Activated effector memory CD4-positive, alpha-beta T cell treated with Interleukin-2 at 50 U/mL for 16 hours (primary cell): ENCODE measurements around the gene CATSPER3.
"Not testable (repeated sequence)": the region's sequence is repeated elsewhere in the genome, so short reads cannot be mapped to it uniquely, and the experiment has no call there.

Source experiments
- DNase-seq: peaks from one replicate; pipeline ENCODE4 v3.0.0-alpha.2; 2020

Gene CATSPER3

DNA sequence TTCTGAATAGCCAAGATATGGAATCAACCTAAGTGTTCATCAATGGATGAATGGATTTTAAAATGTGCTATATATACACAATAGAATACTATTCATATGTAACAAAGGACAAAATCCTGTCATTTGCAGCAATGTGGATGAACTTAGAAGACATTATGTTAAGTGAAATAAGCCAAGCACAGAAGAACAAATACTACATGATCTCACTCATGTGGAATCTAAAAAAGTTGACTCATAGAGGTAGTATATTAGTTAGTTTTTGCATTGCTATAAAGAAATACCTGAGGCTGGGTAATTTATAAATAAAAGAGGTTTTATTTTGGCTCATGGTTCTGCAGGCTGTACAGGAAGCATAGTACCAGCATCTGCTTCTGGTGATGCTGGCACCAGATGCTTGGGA lies 8.1 kb downstream of the CATSPER3 start:
- DNase-seq, result no peak

DNA sequence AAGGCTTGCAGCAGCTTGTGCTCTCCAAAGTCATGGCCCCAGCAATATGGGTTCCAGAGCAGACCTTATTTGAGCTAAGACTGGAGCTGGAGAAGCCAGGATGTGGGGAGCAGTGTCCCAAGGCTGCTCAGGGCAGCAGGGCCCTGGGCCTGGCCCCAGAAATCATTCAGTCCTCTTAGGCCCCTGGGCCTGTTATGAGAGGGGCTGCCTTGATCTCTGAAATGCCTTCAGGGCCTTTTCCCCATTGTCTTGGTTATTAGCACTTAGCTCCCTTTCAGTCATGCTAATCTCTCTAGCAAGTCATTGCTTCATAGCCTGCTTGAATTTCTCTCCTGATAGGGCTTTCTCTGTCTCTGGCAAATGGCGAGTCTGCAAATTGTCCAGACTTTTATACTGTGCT lies 9.1 kb downstream of the CATSPER3 start:
- no peak for DNase-seq

DNA sequence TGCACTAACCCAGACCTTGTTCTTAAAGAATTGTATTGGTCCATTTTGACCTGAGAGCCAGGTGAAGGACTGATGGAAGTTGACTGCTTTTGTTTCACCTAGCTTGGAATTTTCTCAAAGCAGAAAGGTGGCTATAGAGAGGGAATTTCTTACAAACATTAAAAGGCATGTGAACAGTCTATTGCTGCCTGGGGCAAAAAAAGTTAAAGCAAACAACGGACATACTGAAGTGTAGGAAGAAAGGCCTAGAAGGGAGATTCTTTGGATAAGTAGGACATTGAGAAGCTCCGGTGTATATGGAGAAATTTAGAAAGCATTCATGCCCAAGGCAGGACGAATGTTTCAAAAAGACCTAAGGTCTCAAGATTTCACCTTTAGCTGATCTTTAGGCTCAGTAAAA lies 11.7 kb downstream of the CATSPER3 start:
- no peak for DNase-seq

DNA sequence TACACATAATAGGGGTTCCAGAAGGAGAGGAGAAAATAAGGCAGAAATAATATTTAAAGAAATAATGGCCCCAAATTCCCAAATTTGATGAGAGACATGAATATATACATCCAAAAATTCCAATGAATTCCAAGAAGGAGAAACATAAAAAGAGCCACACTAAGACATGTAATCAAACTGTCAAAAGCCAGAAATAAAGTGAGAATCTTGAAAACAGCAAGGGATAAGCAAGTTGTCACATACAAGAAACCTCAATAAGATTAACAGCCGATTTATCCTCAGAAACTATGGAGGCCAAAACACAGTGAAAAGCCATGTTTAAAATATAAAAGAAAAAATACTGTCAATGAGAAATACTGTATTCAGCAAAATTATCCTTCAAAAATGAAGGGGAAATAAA lies 14.5 kb downstream of the CATSPER3 start:
- DNase-seq, result no peak

DNA sequence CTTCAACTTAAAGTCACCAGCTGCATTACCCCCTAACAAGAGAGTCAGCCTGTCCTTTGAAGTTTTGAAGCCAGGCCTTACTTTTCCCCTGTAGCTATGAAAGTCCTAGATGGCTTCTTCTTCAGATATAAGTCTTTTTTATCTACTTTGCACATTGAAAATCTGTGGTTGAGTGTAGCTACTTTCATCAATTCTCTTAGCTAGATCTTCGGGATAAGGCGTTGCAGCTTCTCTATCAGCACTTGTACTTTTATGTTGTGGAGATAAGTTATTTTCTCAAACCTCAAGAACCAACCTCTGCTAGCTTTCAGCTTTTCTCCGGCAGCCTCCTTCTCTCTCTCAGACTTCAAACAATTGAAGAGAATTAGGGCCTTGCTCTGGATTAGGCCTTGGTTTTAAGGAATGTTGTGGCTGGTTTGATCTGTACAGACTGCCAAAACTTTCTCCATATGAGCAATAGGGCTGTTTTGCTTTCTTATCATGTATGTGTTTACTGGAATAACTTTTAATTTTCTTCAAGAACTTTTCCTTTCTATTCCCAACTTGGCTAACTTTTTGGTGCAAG lies 21.6 kb downstream of the CATSPER3 start:
- DNase-seq, result no peak

DNA sequence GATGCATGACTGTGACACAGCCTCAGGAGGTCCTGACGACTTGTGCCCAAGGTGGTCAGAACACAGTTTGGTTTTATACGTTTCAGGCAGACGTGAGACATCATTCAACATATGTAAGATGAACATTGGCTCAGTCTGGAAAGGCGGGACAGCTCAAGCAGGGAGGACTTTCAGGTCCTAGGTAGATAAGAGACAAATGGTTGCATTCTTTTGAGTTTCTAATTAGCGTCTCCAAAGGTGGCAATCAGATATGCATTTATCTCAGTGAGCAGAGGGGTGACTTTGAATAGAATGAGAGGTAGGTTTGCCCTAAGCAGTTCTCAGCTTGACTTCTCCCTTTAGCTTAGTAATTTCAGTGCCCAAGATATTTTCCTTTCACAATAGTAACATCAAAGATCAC lies 22.5 kb downstream of the CATSPER3 start:
- DNase-seq, result not testable (repeated sequence)

DNA sequence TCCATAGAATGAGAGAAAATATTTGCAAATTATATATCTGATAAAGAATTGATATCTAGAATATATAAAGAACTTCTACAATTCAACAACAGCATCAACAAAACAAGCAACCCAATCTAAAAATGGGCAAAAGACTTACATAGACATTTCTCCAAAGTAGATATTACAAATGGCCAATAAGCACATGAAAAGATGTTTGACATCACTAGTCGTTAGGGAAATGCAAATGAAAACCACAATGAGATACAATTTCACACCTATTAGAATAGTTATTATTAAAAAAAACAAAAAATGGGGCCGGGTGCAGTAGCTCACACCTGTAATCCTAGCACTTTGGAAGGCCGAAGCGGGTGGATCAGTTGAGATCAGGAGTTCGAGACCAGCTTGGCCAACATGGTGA lies 24.4 kb downstream of the CATSPER3 start:
- DNase-seq, result no peak

DNA sequence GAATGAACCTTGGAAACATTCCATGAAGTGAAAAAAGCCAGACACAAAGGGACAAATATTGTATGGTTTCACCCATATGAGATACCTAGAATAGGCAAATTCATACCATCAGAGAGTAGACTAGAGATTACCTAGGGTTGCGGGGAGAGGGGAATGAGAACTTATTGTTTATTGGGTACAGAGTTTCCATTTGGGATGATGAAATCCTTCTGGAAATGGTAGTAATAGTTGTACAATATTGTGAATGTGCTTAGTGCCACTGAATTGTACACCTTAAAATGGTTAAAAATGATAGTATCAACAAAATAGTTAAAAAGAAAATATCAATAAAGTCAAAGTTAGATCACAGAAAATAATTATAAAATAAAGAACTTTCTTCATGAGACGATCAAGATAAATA lies 25.5 kb downstream of the CATSPER3 start:
- no peak for DNase-seq

DNA sequence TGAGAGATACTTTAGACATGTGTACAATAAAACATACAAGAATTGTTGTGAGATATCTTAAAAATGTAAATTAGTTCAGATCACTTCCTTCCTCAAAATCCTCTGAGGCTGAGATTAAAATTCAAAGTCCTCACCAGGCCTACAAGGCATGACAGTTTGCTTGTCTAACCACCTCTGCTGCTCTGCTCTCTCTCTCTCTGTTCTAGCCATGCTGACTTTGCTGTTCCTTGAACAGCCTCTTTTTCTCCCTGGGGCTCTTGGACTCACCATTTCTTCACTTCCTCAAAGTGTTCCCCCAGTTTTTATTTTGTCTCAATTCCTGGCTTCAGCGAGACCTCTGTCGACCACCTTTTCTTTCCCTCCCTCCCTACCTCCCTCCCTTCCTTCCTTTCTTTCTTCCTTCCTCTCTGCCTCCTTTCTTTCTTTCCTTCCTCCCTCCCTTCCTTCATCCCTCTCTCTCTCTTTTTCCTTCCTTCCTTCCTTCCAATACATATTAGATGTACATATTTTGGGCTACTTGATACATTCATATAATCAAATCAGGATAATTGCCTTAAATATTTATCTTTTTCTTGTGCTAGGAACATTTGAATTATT lies 27.0 kb downstream of the CATSPER3 start:
- no peak for DNase-seq

DNA sequence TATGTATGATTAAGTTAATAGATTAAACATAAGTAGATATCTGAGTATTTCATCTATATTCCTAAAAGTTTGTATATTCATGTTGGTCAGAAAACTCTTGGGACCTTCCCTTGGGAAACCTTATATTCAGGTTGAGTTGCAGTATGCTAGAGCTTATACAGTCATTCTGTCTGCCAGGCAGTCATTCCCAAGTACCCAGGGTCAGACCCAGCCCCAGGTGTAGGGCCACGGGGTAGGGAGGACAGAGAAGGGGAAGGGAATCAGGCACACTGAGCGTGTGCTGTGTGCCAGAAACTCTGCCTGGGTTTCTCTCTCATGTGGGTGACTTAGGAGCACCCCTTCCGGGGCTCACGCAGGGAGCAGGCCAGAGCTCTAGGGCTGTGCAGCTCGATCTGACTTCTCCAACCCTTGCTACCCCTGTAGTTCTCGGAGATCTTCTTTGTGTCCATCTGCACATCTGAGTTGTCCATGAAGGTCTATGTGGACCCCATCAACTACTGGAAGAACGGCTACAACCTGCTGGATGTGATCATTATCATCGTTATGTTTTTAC lies 28.2 kb downstream of the CATSPER3 start:
- DNase-seq, result no peak

DNA sequence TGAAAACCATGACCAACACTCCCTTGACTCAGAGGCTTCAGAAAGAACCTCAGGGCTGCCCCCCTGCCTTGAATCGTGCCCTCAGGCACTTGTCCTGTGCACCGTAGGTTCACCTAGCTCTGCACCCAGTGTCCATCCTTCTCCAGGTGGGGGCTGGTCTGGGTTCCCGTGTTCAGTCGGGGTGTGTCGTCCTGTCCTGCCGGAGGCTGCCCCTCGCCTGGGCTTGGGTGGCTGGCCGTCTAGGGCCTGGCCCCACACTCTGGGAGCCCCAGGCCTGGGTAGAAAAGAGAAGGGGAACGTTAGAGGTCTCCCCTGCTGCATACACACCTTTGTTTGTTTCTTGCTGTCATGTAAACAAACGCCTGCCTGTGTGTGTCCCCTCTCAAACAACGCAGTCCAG lies 29.3 kb downstream of the CATSPER3 start:
- DNase-seq, result no peak

DNA sequence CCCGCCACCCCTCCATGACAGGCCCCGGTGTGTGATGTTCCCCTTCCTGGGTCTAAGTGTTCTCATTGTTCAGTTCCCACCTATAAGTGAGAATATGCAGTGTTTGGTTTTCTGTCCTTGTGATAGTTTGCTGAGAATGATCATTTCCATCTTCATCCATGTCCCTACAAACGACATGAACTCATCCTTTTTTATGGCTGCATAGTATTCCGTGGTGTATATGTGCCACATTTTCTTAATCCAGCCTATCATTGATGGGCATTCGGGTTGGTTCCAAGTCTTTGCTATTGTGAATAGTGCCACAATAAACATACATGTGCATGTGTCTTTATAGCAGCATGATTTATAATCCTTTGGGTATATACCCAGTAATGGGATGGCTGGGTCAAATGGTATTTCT lies 30.4 kb downstream of the CATSPER3 start:
- not testable (repeated sequence) for DNase-seq

DNA sequence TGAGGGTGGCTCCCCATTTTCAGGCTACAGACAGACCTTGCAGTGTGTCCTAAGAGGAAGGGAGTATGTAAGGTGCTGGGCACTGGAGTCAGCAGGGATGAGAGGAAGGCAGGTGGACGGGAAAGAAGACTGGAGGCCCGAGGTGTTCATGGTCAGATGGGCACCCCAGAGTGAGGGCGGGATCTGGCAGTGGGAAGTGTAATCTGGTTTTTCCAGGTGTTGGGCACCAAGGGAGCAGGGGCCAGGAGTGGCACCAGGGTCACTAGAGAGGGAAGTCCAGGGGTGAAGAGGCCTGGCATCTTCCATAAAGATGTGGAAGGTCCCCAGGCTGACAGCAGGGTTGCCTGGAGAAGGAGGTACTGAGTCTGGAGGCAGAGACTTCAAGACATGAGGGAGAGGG lies 36.7 kb downstream of the CATSPER3 start:
- no peak for DNase-seq

DNA sequence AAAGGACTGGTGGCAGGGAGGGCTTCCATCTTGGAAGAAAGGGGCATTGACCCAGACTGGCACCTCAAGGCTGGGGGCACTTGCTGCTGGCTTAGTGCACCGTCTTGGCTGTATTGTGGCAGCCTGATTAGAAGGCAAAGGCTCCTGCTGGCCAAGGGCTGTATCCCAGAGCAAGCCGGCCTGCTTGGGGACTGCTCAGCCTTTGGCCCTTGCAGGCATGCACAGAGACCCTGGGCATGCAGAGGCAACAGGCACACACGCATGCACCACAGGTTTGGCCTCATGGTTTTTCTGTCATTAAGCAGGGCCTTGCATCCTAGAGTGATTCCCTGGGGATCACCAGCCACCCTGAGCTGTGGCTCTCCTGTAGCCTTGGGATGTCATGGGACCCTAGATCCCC lies 37.4 kb downstream of the CATSPER3 start:
- DNase-seq, result no peak

DNA sequence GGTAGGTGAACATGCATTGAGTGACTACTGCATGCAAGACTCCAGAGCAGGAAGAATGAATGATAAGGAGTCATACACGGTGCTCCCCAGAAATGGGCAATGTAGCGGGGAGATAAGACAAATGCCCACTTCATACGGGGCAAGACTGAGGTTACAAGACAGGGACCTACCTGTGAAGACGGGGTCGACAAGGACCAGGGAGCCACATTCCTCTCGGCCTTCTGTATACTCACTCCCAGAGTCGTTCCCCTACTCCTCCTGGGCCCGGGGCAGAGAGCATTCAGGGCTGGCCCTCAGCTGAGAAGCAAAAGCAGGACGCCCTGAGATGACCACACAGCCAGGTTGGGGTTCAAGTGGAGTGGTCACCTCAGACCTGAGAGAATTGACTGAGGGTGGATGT lies 39.6 kb downstream of the CATSPER3 start:
- no peak for DNase-seq

DNA sequence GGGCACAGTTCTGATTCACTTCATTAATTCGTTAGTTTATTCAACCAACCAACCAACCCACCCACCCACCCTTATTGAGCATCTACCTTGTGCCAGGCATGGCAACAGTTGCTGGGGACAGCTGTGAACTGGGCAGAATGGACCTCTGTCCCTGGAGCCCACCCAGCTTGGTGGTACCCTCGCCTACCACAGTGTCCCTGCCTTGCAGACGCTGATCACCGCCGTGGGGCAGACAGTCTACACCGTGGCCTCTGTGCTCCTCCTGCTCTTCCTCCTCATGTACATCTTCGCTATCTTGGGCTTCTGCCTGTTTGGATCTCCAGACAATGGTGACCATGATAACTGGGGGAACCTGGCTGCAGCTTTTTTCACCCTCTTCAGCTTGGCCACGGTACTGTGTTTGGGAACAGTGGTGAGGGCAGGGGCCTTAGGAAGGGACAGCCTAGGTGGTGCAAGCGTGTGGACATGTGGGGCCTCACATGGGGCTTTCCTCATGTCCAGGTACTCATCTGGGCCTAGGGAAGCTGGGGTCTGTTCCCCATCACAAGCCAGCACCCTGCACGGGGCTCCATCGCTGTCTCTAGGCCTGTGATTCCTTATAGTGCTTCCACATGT lies 40.1 kb downstream of the CATSPER3 start:
- no peak for DNase-seq

DNA sequence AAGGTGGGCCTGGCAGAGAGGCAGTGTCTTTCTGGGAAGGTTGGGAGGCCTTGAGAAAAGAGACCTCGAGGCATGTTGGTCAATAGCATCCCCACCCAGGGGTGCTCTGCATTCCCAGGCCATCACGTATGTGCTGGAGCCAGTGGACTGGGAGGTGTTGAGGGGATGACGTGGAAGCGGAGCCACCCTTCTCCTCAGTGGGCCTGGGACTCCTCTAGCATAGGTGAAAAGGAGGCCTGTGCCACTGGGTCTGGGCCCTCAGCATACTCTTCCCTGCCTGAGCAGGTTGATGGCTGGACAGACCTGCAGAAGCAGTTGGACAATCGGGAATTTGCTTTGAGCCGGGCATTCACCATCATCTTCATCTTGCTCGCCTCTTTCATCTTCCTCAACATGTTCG lies 40.8 kb downstream of the CATSPER3 start:
- DNase-seq, result no peak

DNA sequence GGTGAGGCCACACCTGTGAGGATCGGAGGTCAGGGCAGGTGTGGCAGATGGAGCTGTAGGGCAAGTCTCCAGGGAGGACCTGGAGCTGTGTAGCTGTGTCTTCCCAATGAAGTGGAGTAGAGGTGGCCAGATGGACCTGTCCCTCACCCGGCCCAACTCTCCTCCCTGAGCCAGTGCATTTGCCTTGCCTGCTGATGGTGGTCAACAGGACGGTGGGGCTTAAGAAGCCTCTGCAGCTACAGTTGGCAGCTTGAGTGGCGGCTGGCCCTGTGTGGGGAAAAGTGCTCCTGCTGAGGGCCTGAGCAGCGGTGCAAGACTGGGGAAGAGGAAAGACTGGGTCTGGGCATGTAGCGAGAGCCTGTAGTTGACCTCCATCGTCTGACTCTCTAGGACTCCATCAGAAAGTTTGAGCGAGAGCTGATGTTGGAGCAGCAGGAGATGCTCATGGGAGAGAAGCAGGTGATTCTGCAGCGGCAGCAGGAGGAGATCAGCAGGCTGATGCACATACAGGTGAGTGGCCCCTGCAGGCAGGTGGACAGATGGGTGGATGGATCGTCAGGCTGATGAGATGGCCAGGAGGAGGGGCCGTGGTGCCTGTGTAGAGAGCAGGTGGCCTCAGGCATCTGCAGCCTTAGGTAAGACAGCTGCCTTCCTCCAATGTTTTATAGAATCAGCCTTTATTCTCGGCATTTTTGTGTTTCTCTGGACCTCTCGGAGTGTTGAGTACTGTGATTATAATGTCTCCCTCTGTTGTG lies 41.5 kb downstream of the CATSPER3 start:
- DNase-seq, result no peak

DNA sequence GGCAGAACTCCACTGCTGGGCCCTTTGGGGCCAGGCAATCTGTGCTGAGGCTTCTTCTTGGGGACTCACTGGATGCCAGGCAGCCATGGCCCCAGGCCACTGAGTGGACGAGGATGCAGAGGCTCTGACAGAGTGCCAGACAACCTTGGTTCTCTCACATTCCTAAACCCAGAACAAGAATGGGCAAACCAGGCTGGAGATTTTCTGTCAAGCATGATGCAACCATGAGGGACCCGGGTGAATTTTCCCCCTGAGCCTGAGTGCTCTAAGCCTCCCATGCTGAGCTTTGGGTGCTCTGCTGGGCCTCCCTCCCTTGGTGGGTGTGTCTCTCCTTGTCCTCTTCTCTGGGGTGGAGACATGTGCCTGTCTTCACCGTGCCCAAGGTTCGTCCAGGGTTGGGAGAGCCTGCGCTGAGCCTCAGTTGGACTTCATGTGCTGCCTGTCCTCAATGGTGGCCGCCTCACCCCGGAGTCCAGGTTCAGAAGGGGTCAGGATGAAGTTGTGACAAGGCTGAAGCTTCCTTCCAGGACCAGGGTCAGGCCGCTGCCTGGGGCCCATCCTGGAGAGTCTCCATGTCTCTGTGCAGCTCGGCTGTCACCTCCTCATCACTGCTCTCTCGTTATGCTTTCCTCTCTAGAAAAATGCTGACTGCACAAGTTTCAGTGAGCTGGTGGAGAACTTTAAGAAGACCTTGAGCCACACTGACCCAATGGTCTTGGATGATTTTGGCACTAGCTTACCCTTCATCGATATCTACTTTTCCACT lies 42.2 kb downstream of the CATSPER3 start:
- no peak for DNase-seq

DNA sequence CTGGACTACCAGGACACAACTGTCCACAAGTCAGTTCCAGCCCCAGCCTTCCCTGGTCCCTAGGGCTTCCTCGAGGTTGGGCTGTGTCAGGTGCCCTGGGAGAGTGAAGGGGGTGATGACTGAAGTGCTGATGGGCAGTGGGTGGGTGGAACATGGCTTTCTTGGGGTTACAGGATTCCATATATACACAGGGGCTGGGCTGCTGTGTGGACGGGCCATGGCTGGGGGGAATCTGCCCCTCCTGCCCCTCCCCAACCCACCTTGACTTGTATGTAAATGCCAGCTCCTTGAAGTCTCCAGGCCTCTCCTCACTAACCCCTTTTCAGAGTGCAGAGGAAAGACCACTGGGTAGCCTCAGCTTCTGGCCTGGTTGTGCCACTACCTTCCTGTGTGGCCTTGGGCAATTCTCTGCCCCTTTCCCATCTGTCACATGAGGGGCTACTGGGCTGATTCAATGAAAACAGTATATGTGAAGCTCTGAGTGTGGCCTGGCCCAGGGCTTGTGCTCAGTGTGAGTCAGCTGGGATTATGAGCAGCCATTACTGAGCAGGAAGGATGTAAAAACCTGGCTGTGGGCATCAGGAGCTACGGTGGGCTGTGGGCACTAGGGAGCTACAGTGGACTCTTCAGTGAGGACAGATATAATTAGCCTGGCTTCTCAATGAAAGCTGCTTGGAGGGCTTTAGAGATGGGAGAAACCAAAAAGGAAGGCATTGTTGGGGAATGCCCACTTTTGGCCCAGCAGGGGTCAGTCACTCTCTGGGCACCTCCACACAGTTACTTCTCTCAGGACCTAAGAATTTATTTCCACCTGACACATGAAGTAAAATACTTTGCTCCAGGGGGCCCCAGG lies 43.0 kb downstream of the CATSPER3 start:
- DNase-seq, result no peak

DNA sequence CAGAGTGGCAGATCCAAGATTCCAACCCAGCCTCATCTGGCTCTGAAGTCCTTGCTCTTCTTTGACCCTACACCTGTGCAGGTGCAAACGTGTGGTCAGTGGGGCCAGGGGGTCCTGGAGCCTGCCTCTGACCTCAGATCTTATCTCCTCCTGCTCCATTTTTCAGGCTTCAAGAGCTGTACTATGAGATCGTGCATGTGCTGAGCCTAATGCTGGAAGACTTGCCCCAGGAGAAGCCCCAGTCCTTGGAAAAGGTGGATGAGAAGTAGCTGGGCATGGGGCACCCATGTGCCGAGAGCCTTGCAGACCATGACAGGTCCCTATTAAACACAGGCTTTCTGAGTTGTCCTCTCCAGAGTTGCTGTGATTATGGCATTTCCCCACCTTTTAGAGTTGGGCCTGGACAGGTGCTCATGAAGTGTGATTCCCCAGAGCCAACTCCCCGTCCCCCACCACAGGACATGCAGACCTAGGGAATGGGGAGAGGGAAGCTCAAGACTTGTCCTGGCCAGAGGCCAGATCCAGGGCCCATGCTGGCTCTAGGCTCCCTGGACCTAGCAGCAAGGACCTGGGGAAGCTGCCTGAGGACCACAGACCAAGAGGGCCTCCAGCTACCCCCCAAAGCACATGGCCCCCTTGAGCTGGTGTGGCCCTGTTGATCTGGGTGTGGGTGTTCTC lies 43.8 kb downstream of the CATSPER3 start:
- DNase-seq, result no peak
